Measurements from ENCODE around the gene USP25. TPM values are rescaled to one million over a fixed set of nuclear protein-coding genes. Genes with fewer than 3 reads are reported as not detected.

USP25 gene
- total RNA-seq, 6 experiments from 2014 or later = 14.7 to 22.7 (median 18.7) TPM

- 91% methylated on average over 2 of the region's 2 CpGs for WGBS (ENCODE audit: insufficient coverage, low coverage, low lambda C conversion rate, missing lambda C conversion rate)
- no peak for TF ChIP-seq CTCF (IDR thresholded peaks at IDR 0.05)
- no peak for TF ChIP-seq POLR2A (IDR thresholded peaks at IDR 0.05)
These were observed 109.2 kb downstream of the USP25 start for GRCh38 chr21:15839026-15839425.

GRCh38 chr21:15839601-15840000, 109.8 kb downstream of the USP25 start:
- intact Hi-C loops (cut with DNase I) = no loop called here
- TF ChIP-seq CTCF (IDR thresholded peaks at IDR 0.05) = no peak
- no peak for TF ChIP-seq POLR2A (IDR thresholded peaks at IDR 0.05)
- no peaks in the 10 kb centered on the region for H3K27me3 ChIP-seq
- H3K9me3 ChIP-seq = no peaks in the 10 kb centered on the region
- H3K27ac ChIP-seq = no peak overlapping the region
- no peak for ATAC-seq
- peaks cover 0 to 12% (median 3%) of the 10 kb centered on the region in 4 donors for H3K36me3 ChIP-seq
- no peak for DNase-seq
- no peak overlapping the region for H3K4me3 ChIP-seq
- no peaks in the 10 kb centered on the region for H3K4me1 ChIP-seq
- WGBS (ENCODE audit: insufficient coverage, low coverage, low lambda C conversion rate, missing lambda C conversion rate) = 80% methylated on average over 2 of the region's 2 CpGs

More at GRCh38 chr21:15839026-15839425, 109.2 kb downstream of the USP25 start:
- peaks cover 0 to 14% (median 4%) of the 10 kb centered on the region in 4 donors for H3K36me3 ChIP-seq
- no peak overlapping the region for H3K27ac ChIP-seq
- H3K4me1 ChIP-seq = no peaks in the 10 kb centered on the region
- intact Hi-C loops (cut with DNase I) = no loop called here
- DNase-seq (no peak), ATAC-seq (no peak)
- H3K9me3 ChIP-seq = no peaks in the 10 kb centered on the region
- no peak overlapping the region for H3K4me3 ChIP-seq
- H3K27me3 ChIP-seq = no peaks in the 10 kb centered on the region

GRCh38 chr21:15840406-15840805, 110.6 kb downstream of the USP25 start:
- TF ChIP-seq POLR2A (IDR thresholded peaks at IDR 0.05) (no peak), CTCF (IDR thresholded peaks at IDR 0.05) (no peak)
- ATAC-seq = no peak
- H3K27ac ChIP-seq = no peak overlapping the region
- WGBS (ENCODE audit: insufficient coverage, low coverage, low lambda C conversion rate, missing lambda C conversion rate) = 98% methylated on average over 3 of the region's 3 CpGs
- no peak overlapping the region for H3K4me3 ChIP-seq
- no peaks in the 10 kb centered on the region for H3K4me1 ChIP-seq
- intact Hi-C loops (cut with DNase I) = no loop called here
- no peak for DNase-seq
- H3K36me3 ChIP-seq = peaks cover 0 to 9% (median 2%) of the 10 kb centered on the region in 4 donors
- no peaks in the 10 kb centered on the region for H3K9me3 ChIP-seq
- no peaks in the 10 kb centered on the region for H3K27me3 ChIP-seq

GRCh38 chr21:15841856-15842564, 112.2 kb downstream of the USP25 start:
- WGBS (ENCODE audit: insufficient coverage, low coverage, low lambda C conversion rate, missing lambda C conversion rate) = 71% methylated on average over 3 of the region's 3 CpGs
- Histone ChIP-seq H3K4me1 (no peaks in the 10 kb centered on the region), H3K9me3 (no peaks in the 10 kb centered on the region), H3K27ac (no peak overlapping the region), H3K4me3 (no peak overlapping the region), H3K27me3 (no peaks in the 10 kb centered on the region), H3K36me3 (peaks cover 0 to 9% (median 2%) of the 10 kb centered on the region in 4 donors)
- intact Hi-C loops (cut with DNase I) = no loop called here
- TF ChIP-seq CTCF (IDR thresholded peaks at IDR 0.05) (no peak), POLR2A (IDR thresholded peaks at IDR 0.05) (no peak)
- ATAC-seq (no peak), DNase-seq (no peak)
